RPMI7951 (cell line): Measurements from ENCODE around the gene CLEC1A. TPM values are rescaled to one million over a fixed set of nuclear protein-coding genes. Genes with fewer than 3 reads are reported as not detected.

Source experiments
- DNase-seq: peaks from one replicate; pipeline ENCODE4 v3.0.0-alpha.2; 2012; ENCODE audit warnings: low read depth
- total RNA-seq: library from RNA; depleted of rRNA; stranded (reverse); fragments of >200 nt; shearing (Covaris generic); gene quantifications from 2 replicates; pipeline ENCODE4 v1.2.3, GENCODE V29; 2014; rRNA removed

The CLEC1A gene
- 0.12 TPM in 1 of 2 replicates, not detected in the other for total RNA-seq

- DNase-seq, result peak; percentile 2
Observed at GRCh38 chr12:10098791-10099190, at the start of gene CLEC1A. Gene CLEC1A (minus strand): TSS chr12:10098985. CDS start chr12:10098922, 63 bp downstream.

- no peak for DNase-seq
Observed at GRCh38 chr12:10147714-10148403, 49.1 kb upstream of the CLEC1A start.

DNA sequence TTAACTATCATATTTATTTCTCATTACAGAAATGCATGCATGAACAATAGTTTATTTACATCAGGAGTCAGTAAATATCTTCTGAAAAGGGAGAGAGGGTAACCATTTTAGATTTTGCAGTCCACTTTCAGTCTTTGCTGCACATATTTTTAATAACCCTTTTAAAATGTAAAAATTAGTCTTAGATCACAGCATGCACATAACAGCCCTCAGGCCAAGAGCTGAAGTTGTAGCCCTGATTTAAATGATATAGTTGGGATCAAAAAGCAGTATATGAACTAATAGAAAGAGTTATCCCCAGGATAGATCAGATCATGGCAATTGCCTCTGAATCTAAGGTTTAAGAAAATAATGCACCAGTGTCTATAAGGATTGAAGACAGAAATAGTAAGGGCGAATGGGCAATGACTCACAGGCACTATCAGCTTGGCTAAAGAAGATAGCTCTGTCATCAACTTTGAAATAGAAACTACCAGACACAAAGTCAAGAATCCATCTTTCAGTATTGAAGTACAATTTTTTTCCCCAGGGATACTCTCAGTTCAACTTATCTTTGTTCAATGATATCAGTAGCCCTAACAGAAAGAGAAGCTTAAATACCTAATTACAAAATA is 44.3 kb upstream of the CLEC1A start:
- DNase-seq, result peak; percentile 17

GRCh38 chr12:10140001-10140400 is 41.2 kb upstream of the CLEC1A start:
- peak; percentile 46 for DNase-seq

- DNase-seq, result peak; percentile 19
Observed at GRCh38 chr12:10136637-10137205, 37.9 kb upstream of the CLEC1A start.

DNA sequence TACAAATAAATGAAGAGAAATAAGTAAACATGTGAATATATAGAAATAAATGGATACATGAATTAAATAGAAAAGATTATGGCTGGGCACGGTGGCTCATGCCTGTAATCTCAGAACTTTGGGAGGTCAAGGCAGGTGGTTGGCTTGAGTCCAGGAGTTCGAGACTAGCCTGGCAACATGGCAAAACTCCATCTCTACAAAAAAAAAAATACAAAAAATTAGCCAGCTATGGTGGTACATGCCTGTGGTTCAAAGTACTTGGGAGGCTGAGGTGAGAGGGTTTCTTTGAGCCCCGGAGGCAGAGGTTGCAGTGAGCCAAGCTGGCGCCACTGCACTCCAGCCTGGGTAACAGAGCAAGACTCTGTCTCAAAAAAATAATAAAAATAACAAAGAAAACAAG is 36.3 kb upstream of the CLEC1A start:
- no peak for DNase-seq

DNA sequence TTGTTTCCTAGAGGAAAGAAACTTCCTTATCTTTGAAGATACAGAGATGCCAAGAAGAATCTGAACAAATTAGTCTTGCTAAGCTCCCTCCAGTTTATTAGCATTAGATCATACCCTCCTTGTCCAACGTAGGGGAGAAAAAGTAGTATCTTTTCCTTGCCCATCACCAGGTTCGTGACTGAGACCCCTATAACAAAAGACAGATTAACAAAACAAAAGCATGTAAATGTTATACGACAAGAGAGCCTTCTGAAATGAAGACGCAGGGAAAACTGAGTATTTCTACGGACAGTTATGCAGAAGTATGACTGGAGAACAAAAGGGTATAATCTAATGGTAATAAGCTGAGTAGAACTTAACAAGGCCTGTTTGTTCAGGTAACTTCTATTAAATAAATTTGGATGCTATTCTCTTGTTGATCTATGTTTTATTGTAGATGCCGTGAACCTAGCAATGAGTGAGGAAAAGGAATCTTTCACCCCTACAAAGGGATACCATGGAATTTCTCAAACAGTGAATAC is 34.1 kb upstream of the CLEC1A start:
- no peak for DNase-seq

GRCh38 chr12:10131111-10131690 is 32.4 kb upstream of the CLEC1A start:
- DNase-seq, result no peak

GRCh38 chr12:10130042-10130441 is 31.3 kb upstream of the CLEC1A start, which contains the start of gene CLEC7A:
Gene CLEC7A (minus strand): TSS chr12:10130199. CDS start chr12:10130082, 117 bp downstream.
- no peak for DNase-seq

DNA sequence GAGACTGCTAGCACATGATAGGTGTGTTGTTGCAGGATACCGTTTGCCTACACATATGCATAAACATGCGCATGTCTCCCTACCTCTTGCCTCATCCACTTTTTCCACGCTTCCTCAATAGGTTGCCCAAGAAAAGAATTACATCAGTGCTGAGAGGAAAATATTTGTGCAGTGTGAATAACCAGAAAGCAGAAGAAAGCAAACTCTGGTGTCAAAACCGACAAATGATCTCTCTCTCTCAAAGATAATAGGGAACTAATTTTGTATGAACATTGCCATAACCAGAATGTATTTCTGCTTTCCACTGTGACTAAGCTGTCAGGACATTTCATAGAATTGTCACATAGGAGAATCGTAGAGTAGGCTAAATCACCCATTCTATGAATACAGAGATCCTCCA is 29.9 kb upstream of the CLEC1A start:
- no peak for DNase-seq

GRCh38 chr12:10126413-10126812 is 27.6 kb upstream of the CLEC1A start:
- no peak for DNase-seq

GRCh38 chr12:10122689-10123088 is 23.9 kb upstream of the CLEC1A start:
- no peak for DNase-seq

DNA sequence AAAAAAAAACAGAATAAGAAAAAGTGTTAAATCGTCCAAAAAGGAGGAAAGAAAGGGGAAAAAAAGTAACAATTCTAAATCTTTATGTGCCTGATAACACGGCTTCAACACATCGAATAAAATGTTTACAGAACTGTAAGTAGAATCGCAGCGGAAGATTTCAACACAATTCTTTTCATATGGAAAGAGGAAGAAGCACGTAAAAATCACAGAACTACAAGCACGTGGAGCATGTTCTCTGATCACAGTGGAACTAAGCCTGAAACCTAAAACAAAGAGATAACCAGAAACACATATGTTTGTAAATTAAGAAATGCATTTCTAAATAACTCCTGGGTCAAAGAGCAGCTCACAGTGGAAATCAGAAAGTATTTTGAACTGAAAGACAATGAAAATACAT is 22.5 kb upstream of the CLEC1A start:
- DNase-seq, result no peak

GRCh38 chr12:10119066-10119465 is 20.3 kb upstream of the CLEC1A start:
- no peak for DNase-seq

- no peak for DNase-seq
Observed at GRCh38 chr12:10115890-10116289, 17.1 kb upstream of the CLEC1A start.

- no peak for DNase-seq
Observed at GRCh38 chr12:10115311-10115710, 16.5 kb upstream of the CLEC1A start.

DNA sequence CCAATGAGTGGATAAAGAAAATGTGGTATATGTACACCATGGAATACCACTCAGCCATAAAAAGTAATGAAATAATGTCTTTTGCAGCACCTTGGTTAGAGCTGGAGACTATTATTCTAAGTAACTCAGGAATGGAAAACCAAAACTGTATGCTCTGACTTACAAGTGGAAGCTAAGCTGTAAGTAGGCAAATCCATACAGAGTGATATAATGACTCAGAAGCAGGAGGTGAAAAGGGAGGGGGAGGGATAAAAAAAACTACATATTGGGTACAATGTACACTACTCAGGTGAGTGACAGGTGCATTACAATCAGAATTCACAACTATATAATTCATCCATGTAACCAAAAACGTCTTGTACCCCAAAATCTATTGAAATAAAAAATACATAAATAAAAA is 15.1 kb upstream of the CLEC1A start:
- no peak for DNase-seq

DNA sequence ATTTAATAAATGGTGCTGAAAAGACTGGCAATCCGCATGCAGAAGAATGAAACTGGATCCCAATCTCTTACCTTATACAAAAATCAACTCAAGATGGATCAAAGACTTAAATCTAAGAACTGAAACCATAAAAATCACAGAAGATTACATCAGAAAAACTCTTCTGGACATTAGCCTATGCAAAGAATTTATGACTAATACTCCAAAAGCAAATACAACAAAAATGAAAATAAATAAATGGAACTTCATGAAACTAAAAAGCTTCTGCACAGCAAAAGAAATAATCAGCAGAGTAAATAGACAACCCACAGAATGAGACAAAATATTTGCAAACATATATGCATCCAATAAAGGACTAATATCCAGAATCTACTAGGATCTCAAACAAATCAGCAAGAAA is 14.3 kb upstream of the CLEC1A start:
- DNase-seq, result no peak

DNA sequence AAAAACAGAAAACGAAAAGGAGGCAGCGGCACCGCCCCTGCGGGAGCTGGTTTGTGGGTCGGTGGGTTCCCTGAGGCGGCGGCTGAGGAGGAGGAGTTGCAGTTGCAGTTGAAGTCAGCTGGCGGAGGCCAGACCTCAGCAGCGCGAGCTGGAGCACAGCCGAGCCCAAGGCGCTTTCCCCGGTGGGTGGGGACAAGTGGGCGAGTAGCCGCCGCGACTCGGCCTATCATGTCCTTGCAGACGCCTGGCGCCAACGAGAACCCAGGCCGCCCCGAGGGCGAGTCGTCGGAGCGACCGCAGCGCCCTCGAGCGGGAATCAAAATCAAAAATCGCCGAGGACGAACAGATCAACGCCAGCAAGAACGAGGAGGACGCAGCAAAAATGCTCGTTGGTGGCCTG is 12.7 kb upstream of the CLEC1A start:
- no peak for DNase-seq

- no peak for DNase-seq
Observed at GRCh38 chr12:10110256-10110844, 11.6 kb upstream of the CLEC1A start.

- DNase-seq, result no peak
Observed at GRCh38 chr12:10102322-10102721, 3.5 kb upstream of the CLEC1A start.

- no peak for DNase-seq
Observed at GRCh38 chr12:10101648-10102220, 2.9 kb upstream of the CLEC1A start.
